Parathyroid adenoma (tissue), 2 donors: ENCODE data around the gene SKI.

ENCODE experiments used
- H2AFZ ChIP-seq: fragments of 300-600 bp; sonication (generic); one replicate; pipeline ENCODE4 v1.7.0; 2017; ENCODE audit warnings: antibody characterized with exemption, mild to moderate bottlenecking
- H3K27ac ChIP-seq: fragments of 300-600 bp; sonication (generic); one replicate; pipeline ENCODE4 v1.7.0; 2017
- H3K27me3 ChIP-seq: fragments of 300-600 bp; sonication (generic); one replicate; pipeline ENCODE4 v1.7.0; 2017; ENCODE audit warnings: low read length; ENCODE audit not compliant: control insufficient read depth, insufficient read depth
- H3K36me3 ChIP-seq: fragments of 300-600 bp; sonication (generic); one replicate; pipeline ENCODE4 v1.7.0; 2017; ENCODE audit warnings: low read length; ENCODE audit not compliant: control insufficient read depth, insufficient read depth
- H3K4me1 ChIP-seq: fragments of 300-600 bp; sonication (generic); one replicate; pipeline ENCODE4 v1.7.0; 2017; ENCODE audit warnings: control low read depth
- H3K4me2 ChIP-seq: fragments of 300-600 bp; sonication (generic); one replicate; pipeline ENCODE4 v1.7.0; 2017; ENCODE audit warnings: low read length
- H3K4me3 ChIP-seq: fragments of 300-600 bp; sonication (generic); one replicate; pipeline ENCODE4 v1.7.0; 2017; ENCODE audit warnings: low read depth, low read length
- H3K79me2 ChIP-seq: fragments of 300-600 bp; sonication (generic); one replicate; pipeline ENCODE4 v1.7.0; 2017; ENCODE audit warnings: control low read depth
- H3K9ac ChIP-seq: fragments of 300-600 bp; sonication (generic); one replicate; pipeline ENCODE4 v1.7.0; 2017; ENCODE audit warnings: mild to moderate bottlenecking
- H3K9me3 ChIP-seq: fragments of 300-600 bp; sonication (generic); one replicate; pipeline ENCODE4 v1.7.0; 2017; ENCODE audit warnings: low read length; ENCODE audit not compliant: control insufficient read depth
- TF ChIP-seq, protein P1 (sequence below): fragments of 300-600 bp; sonication (generic); IDR thresholded peaks from one replicate; pipeline ENCODE4 v1.7.0; 2017; ENCODE audit warnings: antibody characterized with exemption, mild to moderate bottlenecking
- donor health status: primary hyperparathyroidism.

The SKI gene

DNA sequence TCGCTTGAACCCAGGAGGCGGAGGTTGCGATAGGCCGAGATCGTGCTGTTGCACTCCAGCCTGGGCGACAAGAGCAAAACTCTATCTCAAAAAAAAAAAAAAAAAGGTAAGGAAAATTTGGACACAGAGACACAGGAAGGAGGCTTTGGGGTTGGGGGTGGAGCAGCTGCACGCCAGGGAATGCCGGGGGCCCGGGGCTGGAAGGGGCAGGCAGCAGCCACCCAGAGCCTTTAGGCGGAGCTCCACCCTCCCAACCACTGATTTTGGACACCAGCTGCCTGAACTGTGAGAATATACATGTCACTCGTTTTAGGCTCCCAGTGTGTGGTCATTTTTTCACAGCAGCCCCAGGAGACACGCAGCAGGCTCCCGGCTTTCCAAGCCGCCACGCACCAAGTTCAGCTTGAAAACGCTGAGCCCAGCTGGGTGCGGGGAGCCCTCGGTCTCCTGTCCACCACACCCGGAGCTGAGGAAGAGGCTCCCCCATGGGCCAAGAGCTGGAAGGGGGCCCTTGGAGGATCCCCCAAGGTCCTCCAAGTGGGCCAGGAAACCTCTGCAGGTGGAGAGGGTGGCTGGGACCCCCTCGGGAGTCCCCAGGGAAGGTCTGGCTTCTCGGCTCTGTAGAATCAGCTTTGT lies 27.7 kb upstream of the SKI start:
- Histone ChIP-seq H3K36me3 (no peaks in the 10 kb centered on the region), H3K27ac (no peak overlapping the region), H3K4me3 (no peak overlapping the region), H3K27me3 (no peaks in the 10 kb centered on the region), H3K79me2 (no peaks in the 10 kb centered on the region), H2AFZ (no peak overlapping the region), H3K9me3 (no peaks in the 10 kb centered on the region), H3K4me1 (peaks cover 1% of the 10 kb centered on the region), H3K4me2 (no peak overlapping the region), H3K9ac (no peak overlapping the region)
- TF ChIP-seq, protein P1, sequence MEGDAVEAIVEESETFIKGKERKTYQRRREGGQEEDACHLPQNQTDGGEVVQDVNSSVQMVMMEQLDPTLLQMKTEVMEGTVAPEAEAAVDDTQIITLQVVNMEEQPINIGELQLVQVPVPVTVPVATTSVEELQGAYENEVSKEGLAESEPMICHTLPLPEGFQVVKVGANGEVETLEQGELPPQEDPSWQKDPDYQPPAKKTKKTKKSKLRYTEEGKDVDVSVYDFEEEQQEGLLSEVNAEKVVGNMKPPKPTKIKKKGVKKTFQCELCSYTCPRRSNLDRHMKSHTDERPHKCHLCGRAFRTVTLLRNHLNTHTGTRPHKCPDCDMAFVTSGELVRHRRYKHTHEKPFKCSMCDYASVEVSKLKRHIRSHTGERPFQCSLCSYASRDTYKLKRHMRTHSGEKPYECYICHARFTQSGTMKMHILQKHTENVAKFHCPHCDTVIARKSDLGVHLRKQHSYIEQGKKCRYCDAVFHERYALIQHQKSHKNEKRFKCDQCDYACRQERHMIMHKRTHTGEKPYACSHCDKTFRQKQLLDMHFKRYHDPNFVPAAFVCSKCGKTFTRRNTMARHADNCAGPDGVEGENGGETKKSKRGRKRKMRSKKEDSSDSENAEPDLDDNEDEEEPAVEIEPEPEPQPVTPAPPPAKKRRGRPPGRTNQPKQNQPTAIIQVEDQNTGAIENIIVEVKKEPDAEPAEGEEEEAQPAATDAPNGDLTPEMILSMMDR: no peak

DNA sequence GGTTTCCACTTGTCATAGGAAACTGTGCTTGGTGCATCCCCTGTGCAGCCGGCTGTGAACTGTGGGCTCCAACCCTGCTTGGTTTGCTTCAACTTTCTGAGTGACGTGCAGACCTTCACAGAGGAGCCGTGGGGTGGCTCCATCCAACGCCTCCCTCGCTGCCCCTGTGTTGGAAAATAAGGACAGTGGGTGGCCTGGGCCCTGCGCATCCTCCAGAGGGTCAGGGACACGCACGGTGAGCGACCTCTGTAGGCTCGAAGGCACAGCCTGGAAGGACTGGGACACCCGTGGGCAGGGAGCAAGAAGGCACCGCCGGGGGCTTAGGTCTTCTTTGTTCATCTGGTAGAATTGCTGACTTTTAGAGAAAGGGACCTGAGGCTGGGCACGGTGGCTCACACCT lies 27.1 kb upstream of the SKI start:
- no peak overlapping the region for H3K4me2 ChIP-seq
- H3K79me2 ChIP-seq: no peaks in the 10 kb centered on the region
- no peak overlapping the region for H3K9ac ChIP-seq
- H3K27ac ChIP-seq: no peak overlapping the region
- H3K4me1 ChIP-seq: no peaks in the 10 kb centered on the region
- H3K4me3 ChIP-seq: no peak overlapping the region
- no peaks in the 10 kb centered on the region for H3K27me3 ChIP-seq
- no peaks in the 10 kb centered on the region for H3K9me3 ChIP-seq
- no peak overlapping the region for H2AFZ ChIP-seq
- no peaks in the 10 kb centered on the region for H3K36me3 ChIP-seq
- TF ChIP-seq, protein P1: no peak

DNA sequence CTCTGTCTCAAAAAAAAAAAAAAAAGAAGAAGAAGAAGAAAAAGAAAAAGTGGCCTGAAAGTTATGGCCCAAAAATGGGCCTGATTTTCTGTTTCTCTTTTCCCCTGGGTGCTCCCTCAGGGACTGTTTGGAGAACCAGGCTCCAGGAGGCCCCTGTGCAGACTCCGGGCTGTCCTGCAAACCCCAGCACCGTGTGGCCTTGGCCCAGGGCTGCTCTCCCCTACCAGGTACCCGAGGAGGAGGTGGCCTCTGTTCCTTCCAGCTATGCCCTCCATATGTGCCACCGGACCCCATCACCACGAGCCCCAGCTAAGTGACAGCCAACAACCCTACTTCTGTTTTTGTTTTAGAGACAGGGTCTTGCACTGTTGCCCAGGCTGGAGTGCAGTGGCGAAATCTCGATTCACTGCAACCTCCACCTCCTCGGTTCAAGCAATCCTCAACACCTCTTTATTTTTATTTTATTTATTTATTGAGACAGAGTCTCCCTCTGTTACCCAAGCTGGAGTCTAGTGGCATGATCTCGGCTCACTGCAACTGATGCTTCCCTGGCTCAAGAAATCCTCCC lies 26.0 kb upstream of the SKI start:
- Histone ChIP-seq H3K4me2 (no peak overlapping the region), H2AFZ (no peak overlapping the region), H3K4me1 (no peaks in the 10 kb centered on the region), H3K4me3 (no peak overlapping the region), H3K9me3 (no peaks in the 10 kb centered on the region), H3K36me3 (no peaks in the 10 kb centered on the region), H3K27me3 (no peaks in the 10 kb centered on the region), H3K79me2 (no peaks in the 10 kb centered on the region), H3K27ac (no peak overlapping the region), H3K9ac (no peak overlapping the region)
- TF ChIP-seq, protein P1: no peak

DNA sequence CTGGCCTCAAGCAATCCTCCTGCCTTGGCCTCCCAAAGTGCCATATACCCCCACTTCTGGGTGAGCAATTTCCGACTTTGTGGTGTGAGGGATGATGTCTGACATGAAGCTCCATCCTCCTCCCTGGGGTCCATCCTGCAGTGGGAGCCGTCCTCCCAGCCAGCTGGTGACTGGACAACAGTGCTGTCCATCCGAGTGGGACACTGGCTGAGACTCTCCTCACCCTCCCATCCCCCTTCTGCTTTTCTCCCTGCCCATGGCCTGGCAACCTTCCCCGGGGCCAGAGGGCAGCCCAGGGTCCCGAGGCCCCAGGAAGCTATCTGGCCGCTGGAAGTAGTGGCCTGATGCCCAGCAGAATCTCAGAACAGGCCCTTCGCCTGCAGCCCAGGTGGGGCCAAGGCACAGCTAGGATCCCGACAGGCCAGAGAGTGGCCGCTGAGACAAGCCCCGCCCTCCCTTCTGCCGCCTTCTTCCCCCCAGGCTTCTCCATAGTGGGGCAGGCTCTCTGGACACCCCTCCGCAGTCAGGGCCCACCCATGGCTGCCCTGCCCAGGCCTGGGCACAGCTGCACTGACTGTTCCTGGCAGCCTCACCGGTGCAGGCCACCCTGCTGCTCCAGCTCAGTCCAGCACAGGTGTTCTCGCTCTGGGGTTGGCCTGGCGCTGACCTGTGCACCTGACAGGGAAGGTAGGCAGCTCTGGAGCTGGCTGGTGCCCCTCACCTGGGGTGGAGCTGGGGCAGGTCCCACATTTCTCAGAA lies 25.1 kb upstream of the SKI start:
- Histone ChIP-seq H3K9me3 (no peaks in the 10 kb centered on the region), H3K36me3 (no peaks in the 10 kb centered on the region), H3K9ac (no peak overlapping the region), H3K27me3 (no peaks in the 10 kb centered on the region), H3K27ac (no peak overlapping the region), H3K4me1 (no peaks in the 10 kb centered on the region), H2AFZ (no peak overlapping the region), H3K4me2 (no peak overlapping the region), H3K79me2 (no peaks in the 10 kb centered on the region), H3K4me3 (no peak overlapping the region)
- TF ChIP-seq, protein P1: no peak
